OCI-LY7 (cell line): ENCODE results near the gene CDHR1. TPM values are rescaled to one million over a fixed set of nuclear protein-coding genes. Genes with fewer than 3 reads are reported as not detected.
A peak's percentile ranks its signal among the peaks of the same experiment; 100 is the strongest.
"Not testable (repeated sequence)": the region's sequence is repeated elsewhere in the genome, so short reads cannot be mapped to it uniquely, and the experiment has no call there.

Experiments used
- BruUV-seq: library from RNA; stranded (reverse); fragments of 400-500 nt; replicated peaks from 2 replicates; lab custom pipeline; 2021; lab: Mats Ljungman, UMichigan
- CTCF ChIA-PET: fragments of 300-600 bp; sonication (Branson Sonifier 250); formaldehyde crosslinking; loops from one replicate; lab custom pipeline; 2022; ENCODE audit warnings: antibody characterized with exemption; ENCODE audit not compliant: unreplicated experiment; lab: Charles Lee
- POLR2A ChIA-PET: fragments of 300-600 bp; sonication (Branson Sonifier 250); formaldehyde crosslinking; loops from one replicate; lab custom pipeline; 2022; ENCODE audit warnings: antibody characterized with exemption; lab: Charles Lee
- DNase-seq: peaks from one replicate; pipeline ENCODE4 v3.0.0-alpha.2; 2015; ENCODE audit warnings: low spot score
- H2AFZ ChIP-seq: fragments of 200-600 bp; sonication (generic), shearing (Covaris generic); 2 replicates; pipeline ENCODE4 v1.6.1; 2014; ENCODE audit warnings: mild to moderate bottlenecking, antibody characterized with exemption, low read length, moderate library complexity
- H3K27ac ChIP-seq: fragments of 200-600 bp; sonication (generic); 2 replicates; pipeline ENCODE4 v1.5.1; 2014; ENCODE audit warnings: mixed run types, low read depth, mild to moderate bottlenecking, moderate library complexity, low read length, inconsistent platforms; ENCODE audit not compliant: poor library complexity, severe bottlenecking
- H3K36me3 ChIP-seq: fragments of 200-600 bp; sonication (generic); 2 replicates; pipeline ENCODE4 v1.6.1; 2014; ENCODE audit warnings: mild to moderate bottlenecking, antibody characterized with exemption, low read length, moderate library complexity, mixed read lengths; ENCODE audit not compliant: insufficient read depth
- H3K4me1 ChIP-seq: fragments of 200-600 bp; sonication (generic); 2 replicates; pipeline ENCODE4 v1.5.1; 2014; ENCODE audit warnings: mild to moderate bottlenecking, low read length; ENCODE audit not compliant: insufficient read depth, poor library complexity, severe bottlenecking
- H3K4me2 ChIP-seq: fragments of 200-600 bp; sonication (generic); 2 replicates; pipeline ENCODE4 v1.6.1; 2014; ENCODE audit warnings: mild to moderate bottlenecking, low read length
- H3K4me3 ChIP-seq: fragments of 200-600 bp; sonication (generic); 2 replicates; pipeline ENCODE4 v1.5.1; 2014; ENCODE audit warnings: mild to moderate bottlenecking, low read depth, low read length; ENCODE audit not compliant: poor library complexity, severe bottlenecking
- H3K79me2 ChIP-seq: fragments of 200-600 bp; sonication (generic); 2 replicates; pipeline ENCODE4 v1.6.1; 2016; ENCODE audit warnings: low read depth, mild to moderate bottlenecking, low read length, moderate library complexity, mixed read lengths; ENCODE audit not compliant: insufficient read depth
- H3K9me2 ChIP-seq: fragments of 200-600 bp; sonication (generic); 2 replicates; pipeline ENCODE4 v1.6.1; 2016; ENCODE audit warnings: mild to moderate bottlenecking, low read length, mixed read lengths; ENCODE audit not compliant: insufficient read depth
- H3K9me3 ChIP-seq: fragments of 200-600 bp; sonication (generic); 2 replicates; pipeline ENCODE4 v1.6.1; 2014; ENCODE audit warnings: mild to moderate bottlenecking, mixed run types, low read length, mixed read lengths
- H4K20me1 ChIP-seq: fragments of 200-600 bp; sonication (generic); 2 replicates; pipeline ENCODE4 v1.6.1; 2014; ENCODE audit warnings: mild to moderate bottlenecking, antibody characterized with exemption, low read length, moderate library complexity, mixed read lengths; ENCODE audit not compliant: insufficient read depth
- CTCF ChIP-seq: fragments of 200-600 bp; sonication (generic); conservative IDR thresholded peaks from 2 replicates; pipeline ENCODE4 v1.5.1; 2014; ENCODE audit warnings: mild to moderate bottlenecking, antibody characterized with exemption, low read length, moderate library complexity, mixed read lengths
- EZH2phosphoT487 ChIP-seq: fragments of 200-600 bp; sonication (generic); IDR thresholded peaks from 2 replicates; pipeline ENCODE4 v1.6.1; 2018; ENCODE audit warnings: low read depth, borderline replicate concordance, mild to moderate bottlenecking, mixed run types, antibody characterized with exemption, low read length, moderate library complexity, mixed read lengths
- intact Hi-C: fragments of 100-400 bp; cut with micrococcal nuclease; formaldehyde crosslinking; loops from one replicate; pipeline ENCODE4 v1.10.0; 2022; ENCODE audit not compliant: unreplicated experiment
- total RNA-seq, 2 experiments: library from RNA; depleted of rRNA in 1 of 2; stranded (reverse); fragments of >200 nt in 1 of 2; shearing (Covaris generic) in 1 of 2; gene quantifications; 2 replicates each; pipeline ENCODE4 v1.2.3, GENCODE V29; 2014 to 2022

Gene CDHR1
- total RNA-seq, 2 experiments from 2014 or later: not detected

GRCh38 chr10:84179059-84179710 is 15.2 kb upstream of the CDHR1 start:
- Histone ChIP-seq H3K27ac (peak overlapping the region; percentile 43), H4K20me1 (no peaks in the 10 kb centered on the region), H2AFZ (peak overlapping the region; percentile 98), H3K9me3 (no peaks in the 10 kb centered on the region), H3K36me3 (no peaks in the 10 kb centered on the region), H3K4me3 (peak overlapping the region; percentile 38), H3K9me2 (no peaks in the 10 kb centered on the region), H3K79me2 (no peaks in the 10 kb centered on the region), H3K4me1 (peaks cover 27% of the 10 kb centered on the region), H3K4me2 (peak overlapping the region; percentile 73)
- DNase-seq: peak; percentile 80
- POLR2A ChIA-PET: no interaction called here
- CTCF ChIA-PET: no interaction called here
- no TSS peak for BruUV-seq
- intact Hi-C loops: loop anchor here (1.0 kb wide), 1 partner anchor 10 kb away; no protein-coding TSS in a partner anchor
- TF ChIP-seq EZH2phosphoT487: no peak
- TF ChIP-seq CTCF: no peak

- H2AFZ ChIP-seq, H3K4me3 ChIP-seq, CTCF ChIA-PET, DNase-seq, H3K4me2 ChIP-seq, H3K9me3 ChIP-seq, POLR2A ChIA-PET, H3K27ac ChIP-seq, H3K36me3 ChIP-seq, BruUV-seq, H3K79me2 ChIP-seq, H4K20me1 ChIP-seq, intact Hi-C loops, H3K9me2 ChIP-seq: not testable (repeated sequence)
- peaks cover 27% of the 10 kb centered on the region for H3K4me1 ChIP-seq
Observed at GRCh38 chr10:84180386-84180785, 14.0 kb upstream of the CDHR1 start.

DNA sequence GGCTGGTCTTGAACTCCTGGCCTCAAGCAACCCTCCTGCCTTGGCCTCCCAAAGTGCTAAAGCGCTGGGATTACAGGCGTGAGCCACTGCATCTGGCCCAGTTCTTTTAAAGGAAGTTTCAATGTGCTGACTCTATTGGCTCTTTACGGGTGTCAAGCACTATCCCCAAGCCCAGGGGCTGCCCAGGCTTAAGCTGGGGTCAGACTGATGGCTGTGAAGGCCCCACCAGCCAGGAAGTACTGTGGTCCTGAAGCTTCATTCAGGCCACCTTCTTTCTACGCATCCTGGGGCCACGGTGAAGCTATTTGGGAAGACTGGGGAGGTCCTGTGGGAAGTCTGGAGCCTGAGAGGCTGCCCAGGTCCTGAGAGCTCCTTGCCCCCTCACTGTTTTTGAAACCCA is 12.7 kb upstream of the CDHR1 start:
- POLR2A ChIA-PET: interaction anchor here (1.1 kb wide), 1 partner anchor 12 kb away, joined by 5 read pairs; no protein-coding TSS in a partner anchor
- Histone ChIP-seq H3K4me2 (no peak overlapping the region), H3K4me3 (no peak overlapping the region), H3K36me3 (no peaks in the 10 kb centered on the region), H3K27ac (no peak overlapping the region), H3K79me2 (no peaks in the 10 kb centered on the region), H3K4me1 (peaks cover 27% of the 10 kb centered on the region), H4K20me1 (no peaks in the 10 kb centered on the region), H3K9me3 (no peaks in the 10 kb centered on the region), H2AFZ (no peak overlapping the region), H3K9me2 (no peaks in the 10 kb centered on the region)
- TF ChIP-seq CTCF (no peak), EZH2phosphoT487 (no peak)
- CTCF ChIA-PET: no interaction called here
- no peak for DNase-seq
- BruUV-seq: no TSS peak
- intact Hi-C loops: no loop called here
